GM12872 (cell line): ENCODE measurements around the gene C12orf42.

Experiments used
- TF ChIP-seq, protein P1 (sequence below): IDR thresholded peaks from 3 replicates; pipeline ENCODE4 v1.5.1; 2011; ENCODE audit warnings: low read depth, mild to moderate bottlenecking, low read length, moderate library complexity; ENCODE audit not compliant: insufficient read depth

The C12orf42 gene

DNA sequence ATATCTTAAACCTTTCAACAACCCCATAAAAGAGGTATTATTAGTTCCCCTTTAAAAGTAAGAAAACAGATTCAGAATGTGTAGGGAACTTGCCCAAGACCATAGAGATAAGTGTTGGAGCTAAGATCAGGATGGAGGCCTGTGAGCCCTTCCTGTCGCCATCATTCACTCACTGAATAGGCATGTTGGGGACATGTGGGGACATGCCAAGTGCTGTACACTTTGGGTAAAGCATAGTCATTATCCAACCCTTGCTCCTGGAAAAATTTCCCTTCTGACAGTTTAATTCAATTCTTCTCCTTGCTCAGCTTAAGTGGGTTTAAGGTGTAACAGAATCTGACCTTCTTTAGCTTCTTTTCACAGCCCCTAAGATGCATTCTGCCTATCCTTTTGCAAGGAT lies 28.0 kb upstream of the C12orf42 start:
- TF ChIP-seq, protein P1, sequence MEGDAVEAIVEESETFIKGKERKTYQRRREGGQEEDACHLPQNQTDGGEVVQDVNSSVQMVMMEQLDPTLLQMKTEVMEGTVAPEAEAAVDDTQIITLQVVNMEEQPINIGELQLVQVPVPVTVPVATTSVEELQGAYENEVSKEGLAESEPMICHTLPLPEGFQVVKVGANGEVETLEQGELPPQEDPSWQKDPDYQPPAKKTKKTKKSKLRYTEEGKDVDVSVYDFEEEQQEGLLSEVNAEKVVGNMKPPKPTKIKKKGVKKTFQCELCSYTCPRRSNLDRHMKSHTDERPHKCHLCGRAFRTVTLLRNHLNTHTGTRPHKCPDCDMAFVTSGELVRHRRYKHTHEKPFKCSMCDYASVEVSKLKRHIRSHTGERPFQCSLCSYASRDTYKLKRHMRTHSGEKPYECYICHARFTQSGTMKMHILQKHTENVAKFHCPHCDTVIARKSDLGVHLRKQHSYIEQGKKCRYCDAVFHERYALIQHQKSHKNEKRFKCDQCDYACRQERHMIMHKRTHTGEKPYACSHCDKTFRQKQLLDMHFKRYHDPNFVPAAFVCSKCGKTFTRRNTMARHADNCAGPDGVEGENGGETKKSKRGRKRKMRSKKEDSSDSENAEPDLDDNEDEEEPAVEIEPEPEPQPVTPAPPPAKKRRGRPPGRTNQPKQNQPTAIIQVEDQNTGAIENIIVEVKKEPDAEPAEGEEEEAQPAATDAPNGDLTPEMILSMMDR = no peak

DNA sequence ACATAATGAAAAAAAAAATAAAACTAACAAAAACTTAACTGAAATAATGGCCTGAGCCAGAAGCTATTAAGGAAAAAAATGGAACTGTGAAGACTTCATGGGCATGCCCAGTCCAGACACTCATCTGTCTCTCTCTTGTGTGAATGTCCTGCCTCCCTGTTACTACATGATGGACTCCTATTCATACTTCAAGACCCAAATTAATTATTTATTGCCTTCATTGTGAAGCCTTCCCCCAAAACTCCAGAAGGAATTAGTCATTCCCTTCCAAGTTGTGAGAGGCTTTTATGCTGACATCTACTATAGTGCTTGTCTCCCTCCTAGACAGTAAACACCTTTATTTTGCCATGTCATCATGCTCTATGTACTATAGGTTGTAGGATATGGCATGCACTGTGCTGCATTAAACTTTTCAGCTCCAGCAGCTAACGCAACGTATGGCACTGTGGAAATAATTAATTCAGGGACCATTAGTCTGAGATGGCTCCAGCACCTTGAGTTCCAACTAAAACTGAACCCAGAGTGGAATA lies 25.0 kb upstream of the C12orf42 start:
- TF ChIP-seq, protein P1 = no peak

DNA sequence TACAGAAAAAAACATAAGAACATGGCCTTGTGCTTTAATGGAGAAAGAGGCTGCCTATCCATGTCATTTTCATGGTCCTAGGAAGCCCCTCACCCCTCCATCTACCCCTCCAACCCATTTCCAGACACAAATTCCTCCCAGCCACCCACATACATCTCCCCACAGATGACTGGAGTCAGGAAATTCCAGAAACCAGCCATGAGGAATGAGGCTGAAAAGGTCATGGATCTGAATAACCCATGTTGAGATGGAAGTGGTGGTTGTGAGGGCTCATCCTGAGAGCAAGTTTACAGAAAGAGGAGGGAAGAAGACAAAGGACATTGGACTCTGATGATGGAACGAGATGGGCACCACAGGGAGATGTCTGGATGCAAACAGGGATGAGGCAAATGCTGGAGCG lies 23.9 kb upstream of the C12orf42 start:
- TF ChIP-seq, protein P1 = no peak

DNA sequence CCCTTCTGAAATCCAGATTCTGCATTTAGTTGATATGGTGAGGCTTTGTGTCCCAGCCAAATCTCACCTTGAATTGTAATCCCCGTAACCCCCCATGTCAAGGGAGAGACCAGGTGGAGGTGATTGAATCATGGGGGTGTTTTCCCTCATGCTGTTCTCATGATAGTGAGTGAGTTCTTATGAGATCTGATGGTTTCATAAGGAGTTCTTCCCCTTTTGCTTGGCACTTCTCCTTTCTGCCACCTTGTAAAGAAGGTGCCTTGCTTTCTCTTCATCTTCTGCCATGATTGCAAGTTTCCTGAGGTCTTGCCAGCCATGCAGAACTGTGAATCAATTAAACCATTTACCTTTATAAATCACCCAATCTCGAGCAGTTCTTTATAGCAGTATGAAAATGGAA lies 23.1 kb upstream of the C12orf42 start:
- TF ChIP-seq, protein P1 = no peak

DNA sequence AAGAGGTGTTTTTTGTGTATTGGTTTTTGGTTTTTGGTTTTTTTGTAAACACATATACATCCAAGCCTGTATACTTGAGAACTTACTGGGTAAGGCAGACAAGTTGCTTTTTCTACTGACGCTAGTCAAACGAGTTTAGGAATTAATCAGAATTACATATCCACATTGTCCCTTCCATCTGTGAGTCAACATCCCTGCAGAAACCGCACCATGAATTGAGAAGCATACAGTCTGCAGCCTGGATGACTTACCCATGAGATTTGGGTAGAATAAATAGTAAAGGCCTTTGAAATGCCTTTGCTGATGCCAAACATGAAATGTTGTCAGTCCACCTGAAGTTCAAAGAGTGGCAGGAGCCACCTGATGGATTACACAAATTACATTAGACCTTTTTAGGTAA lies 21.4 kb upstream of the C12orf42 start:
- TF ChIP-seq, protein P1 = no peak

DNA sequence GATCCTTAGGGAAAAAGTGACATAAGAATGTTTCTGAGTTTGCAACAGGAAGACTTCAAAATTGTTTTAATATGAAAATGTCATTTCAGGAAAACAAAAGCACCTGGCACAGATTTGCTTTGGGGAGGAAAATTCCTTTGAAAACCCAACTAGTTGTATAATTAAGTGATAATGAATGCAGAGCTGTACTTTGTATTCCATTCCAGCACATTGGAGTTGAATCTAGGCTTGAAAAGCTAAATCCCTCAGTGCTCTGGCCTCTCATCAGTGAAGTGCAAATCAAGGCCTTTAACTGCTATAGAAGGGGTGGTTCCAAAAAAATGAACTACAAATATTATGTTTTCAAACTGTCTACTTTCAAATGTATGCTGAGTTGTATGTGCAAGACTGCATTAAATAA lies 19.6 kb upstream of the C12orf42 start:
- TF ChIP-seq, protein P1 = no peak

DNA sequence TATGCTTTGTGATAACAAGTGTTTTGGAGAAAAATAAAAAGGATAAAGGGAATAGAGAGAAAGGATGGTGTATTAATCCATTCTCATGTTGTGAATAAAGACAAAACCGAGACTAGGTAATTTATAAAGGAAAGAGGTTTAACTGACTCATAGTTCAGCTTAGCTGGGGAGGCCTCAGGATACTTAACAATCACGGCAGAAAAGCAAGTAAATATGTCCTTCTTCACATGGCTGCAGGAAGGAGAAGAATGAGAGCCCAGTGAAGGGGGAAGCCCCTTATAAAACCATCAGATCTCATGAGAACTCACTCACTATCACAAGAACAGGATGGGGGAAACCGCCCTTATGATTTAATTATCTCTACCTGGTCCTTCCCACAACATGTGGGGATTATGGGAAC lies 18.1 kb upstream of the C12orf42 start:
- TF ChIP-seq, protein P1 = no peak
